DMS153 treated with DMSO at 0.1 percent for 48 hours (cell line): ENCODE results near the gene MRPL40.

Source experiments
- DNase-seq: peaks from one replicate; lab custom pipeline; 2025; ENCODE audit not compliant: unreplicated experiment; lab: John Stamatoyannopoulos, UW

The MRPL40 gene

GRCh38 chr22:19480173-19480568 lies 47.8 kb downstream of the MRPL40 start:
- no peak for DNase-seq

- no peak for DNase-seq
These were observed 48.4 kb downstream of the MRPL40 start for GRCh38 chr22:19480789-19481188.

DNA sequence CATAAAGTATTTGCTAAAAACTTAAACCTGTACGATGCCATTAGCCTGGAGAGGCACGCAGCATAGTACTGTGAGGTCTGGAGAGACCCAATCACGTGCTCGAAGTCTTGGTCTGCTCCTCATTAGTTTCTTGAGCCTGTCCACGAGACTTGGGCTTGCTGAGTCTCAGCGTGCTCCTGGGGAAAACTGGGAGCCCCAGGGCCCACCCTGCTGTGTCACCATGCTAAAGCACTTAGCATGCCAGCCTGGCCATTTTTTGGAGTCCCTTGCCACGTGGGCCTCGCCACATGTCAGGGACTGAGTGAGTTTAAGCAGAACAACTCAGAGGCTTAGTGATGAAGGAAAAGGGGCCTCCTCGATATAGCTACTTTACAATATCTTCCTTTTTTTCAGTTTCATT lies 50.0 kb downstream of the MRPL40 start:
- no peak for DNase-seq

GRCh38 chr22:19483481-19484244 lies 51.3 kb downstream of the MRPL40 start:
- DNase-seq, result no peak
